K562 (cell line): ENCODE measurements around the gene ECSIT. TPM values are rescaled to one million over a fixed set of nuclear protein-coding genes. Genes with fewer than 3 reads are reported as not detected.
A peak's percentile ranks its signal among the peaks of the same experiment; 100 is the strongest.

Source experiments
- ATAC-seq: fragments of 200-7000 bp; cut with Tn5 transposase; 3 replicates; pipeline ENCODE4 v1.9.1; 2020; ENCODE audit warnings: moderate library complexity
- BruUV-seq: library from RNA; stranded (reverse); fragments of 400-500 nt; replicated peaks from 2 replicates; lab custom pipeline; 2021; lab: Mats Ljungman, UMichigan
- CTCF ChIA-PET: fragments of 300-600 bp; formaldehyde crosslinking; extraction: SDS; loops from one replicate; lab custom pipeline; 2021; ENCODE audit warnings: low intra/inter-chr PET ratio; lab: Yijun Ruan, JAX
- POLR2A ChIA-PET: fragments of 300-600, 350-650 bp; sonication (Branson Sonifier 250); formaldehyde crosslinking; extraction: SDS; loops from one replicate; lab custom pipeline; 2021; ENCODE audit warnings: antibody characterized with exemption, inconsistent platforms; lab: Yijun Ruan, JAX
- DNase-seq, 4 experiments: peaks; one replicate each; pipeline versions ENCODE4 v3.0.0 to v3.0.0-alpha.2; 2011 to 2018; ENCODE audit warnings: low spot score in 3 of 4, mixed read lengths in 3 of 4; ENCODE audit errors: extremely low read depth in 1 of 4
- FAIRE-seq: peaks from 2 replicates; lab custom pipeline; 2011; peaks lifted over from hg19 to GRCh38; lab: Jason Lieb, UNC
- H2AFZ ChIP-seq: 2 replicates; pipeline ENCODE4 v1.6.0; 2011; ENCODE audit warnings: low read depth, low read length, control low read depth, inconsistent platforms
- H3K27ac ChIP-seq: fragments of 200-600 bp; 3 replicates; pipeline ENCODE4 v1.8.0; 2011; ENCODE audit warnings: low read depth, mild to moderate bottlenecking, control low read depth, inconsistent platforms, low read length, moderate library complexity, mixed read lengths; ENCODE audit errors: extremely low read depth
- H3K27me3 ChIP-seq, 2 experiments: fragments of 300-600 bp in 1 of 2; 2 replicates in 1 of 2; 3 replicates in 1 of 2; pipeline versions ENCODE4 v1.6.0 to v1.8.0; 2011; ENCODE audit warnings: inconsistent platforms in 2 of 2, low read length in 2 of 2, mild to moderate bottlenecking in 1 of 2, mixed read lengths in 1 of 2, moderate library complexity in 1 of 2; ENCODE audit not compliant: control insufficient read depth in 2 of 2, insufficient read depth in 2 of 2
- H3K36me3 ChIP-seq: fragments of 300-600 bp; 3 replicates; pipeline ENCODE4 v1.8.0; 2011; ENCODE audit warnings: mild to moderate bottlenecking, low read length, inconsistent platforms; ENCODE audit not compliant: control insufficient read depth, insufficient read depth
- H3K4me1 ChIP-seq, 2 experiments: fragments of 200-600 bp in 1 of 2; replicated peaks in 1 of 2; 2 replicates in 1 of 2; 3 replicates in 1 of 2; pipeline versions ENCODE4 v1.5.1 to v1.8.0; 2011; ENCODE audit warnings: inconsistent platforms in 2 of 2, low read length in 2 of 2, mild to moderate bottlenecking in 1 of 2, mixed read lengths in 1 of 2, moderate library complexity in 1 of 2; ENCODE audit not compliant: control insufficient read depth in 2 of 2, insufficient read depth in 2 of 2
- H3K4me2 ChIP-seq: 2 replicates; pipeline ENCODE4 v1.6.1; 2011; ENCODE audit warnings: low read length, control low read depth, inconsistent platforms, mixed read lengths; ENCODE audit not compliant: insufficient read depth
- H3K4me3 ChIP-seq: fragments of 200-600 bp; sonication (generic), shearing (Covaris generic); 2 replicates; pipeline ENCODE4 v1.5.1; 2016; ENCODE audit warnings: control low read depth, inconsistent platforms
- H3K79me2 ChIP-seq: fragments of 200-600 bp; 3 replicates; pipeline ENCODE4 v1.8.0; 2011; ENCODE audit warnings: low read length, inconsistent platforms; ENCODE audit not compliant: control insufficient read depth, insufficient read depth
- H3K9ac ChIP-seq, 2 experiments: 2 replicates each; pipeline versions ENCODE4 v1.6.0 to v1.6.1; 2011; ENCODE audit warnings: low read depth in 2 of 2, low read length in 2 of 2, control low read depth in 1 of 2, inconsistent platforms in 1 of 2, mild to moderate bottlenecking in 1 of 2, mixed read lengths in 1 of 2; ENCODE audit not compliant: insufficient read depth in 1 of 2
- H3K9me1 ChIP-seq: one replicate; pipeline ENCODE4 v1.6.0; 2011; ENCODE audit warnings: inconsistent platforms, mild to moderate bottlenecking, low read length, moderate library complexity; ENCODE audit not compliant: control insufficient read depth, insufficient read depth
- H3K9me3 ChIP-seq: replicated peaks from 2 replicates; pipeline ENCODE4 v1.5.1; 2011; ENCODE audit warnings: low read depth, low read length, inconsistent platforms; ENCODE audit not compliant: control insufficient read depth, insufficient read depth
- H4K20me1 ChIP-seq: replicated peaks from 2 replicates; pipeline ENCODE4 v1.6.1; 2011; ENCODE audit warnings: low read length, inconsistent platforms, mixed read lengths; ENCODE audit not compliant: control insufficient read depth, insufficient read depth
- POLR2G ChIP-seq: fragments of 200-400 bp; formaldehyde crosslinking; IDR thresholded peaks from 2 replicates; pipeline ENCODE4 v1.6.1; 2017; ENCODE audit warnings: low read depth, mild to moderate bottlenecking, antibody characterized with exemption, low read length, moderate library complexity
- RBFOX2 ChIP-seq: fragments of 200-400 bp; formaldehyde crosslinking; IDR thresholded peaks from 2 replicates; pipeline ENCODE4 v1.6.1; 2017; ENCODE audit warnings: low read depth, mild to moderate bottlenecking, low read length, moderate library complexity
- ZBTB33 ChIP-seq: sonication (generic); formaldehyde crosslinking; IDR thresholded peaks from 2 replicates; pipeline ENCODE4 v1.8.1; 2023; ENCODE audit warnings: mild to moderate bottlenecking, missing genetic modification reagents
- ZNF592 ChIP-seq: fragments of 450-650 bp; IDR thresholded peaks from 2 replicates; pipeline ENCODE4 v1.6.1; 2017; ENCODE audit warnings: antibody characterized with exemption, mild to moderate bottlenecking
- WGBS: fragments of 100-300 bp; shearing (Covaris generic); methylation state at CpG from one replicate; pipeline ENCODE4 v1.1.6; 2016; ENCODE audit warnings: low coverage, mixed read lengths; ENCODE audit not compliant: insufficient coverage; ENCODE audit errors: missing lambda C conversion rate; 5-methylcytosine and 5-hydroxymethylcytosine counted together
- in situ Hi-C: fragments of 300-500 bp; cut with MboI; formaldehyde crosslinking; loops from 4 replicates; pipeline ENCODE4 v1.15.0; 2018; ENCODE audit warnings: inconsistent platforms, mixed read lengths
- intact Hi-C: fragments of 100-400 bp; cut with micrococcal nuclease; formaldehyde crosslinking; loops from 2 replicates; pipeline ENCODE4 v1.14.2; 2022
- polyA plus RNA-seq, 8 experiments: library from polyadenylated mRNA; depleted of rRNA in 4 of 8; stranded (reverse) in 5 of 8; unstranded in 3 of 8; fragments of >200 nt; fragmentation: Nextera tagmentation in 2 of 8; fragmentation: Illumina TruSeq in 1 of 8; extraction: Ambion mirVana in 2 of 8; extraction: Trizol in 1 of 8; gene quantifications; 2 replicates each; pipeline versions ENCODE4 v1.2.1 to v1.2.3, GENCODE V29; 2011 to 2014; ENCODE audit warnings: inconsistent platforms in 1 of 8, missing spikeins in 1 of 8
- total RNA-seq, 7 experiments: library from RNA; depleted of rRNA in 6 of 7; stranded (reverse); fragments of >200 nt in 6 of 7; fragmentation: Illumina TruSeq in 2 of 7; extraction: Trizol in 2 of 7; gene quantifications; 2 replicates each; pipeline versions ENCODE4 v1.2.1 to v1.2.3, GENCODE V29; 2011 to 2021; ENCODE audit warnings: low replicate concordance in 1 of 7

Gene ECSIT
- total and polyA plus RNA-seq, 9 of the 15 experiments (the other 6 are each of a cell fraction or from before 2014, with no cell fraction given): 1.1 to 82.5 (median 43.9) TPM

DNA sequence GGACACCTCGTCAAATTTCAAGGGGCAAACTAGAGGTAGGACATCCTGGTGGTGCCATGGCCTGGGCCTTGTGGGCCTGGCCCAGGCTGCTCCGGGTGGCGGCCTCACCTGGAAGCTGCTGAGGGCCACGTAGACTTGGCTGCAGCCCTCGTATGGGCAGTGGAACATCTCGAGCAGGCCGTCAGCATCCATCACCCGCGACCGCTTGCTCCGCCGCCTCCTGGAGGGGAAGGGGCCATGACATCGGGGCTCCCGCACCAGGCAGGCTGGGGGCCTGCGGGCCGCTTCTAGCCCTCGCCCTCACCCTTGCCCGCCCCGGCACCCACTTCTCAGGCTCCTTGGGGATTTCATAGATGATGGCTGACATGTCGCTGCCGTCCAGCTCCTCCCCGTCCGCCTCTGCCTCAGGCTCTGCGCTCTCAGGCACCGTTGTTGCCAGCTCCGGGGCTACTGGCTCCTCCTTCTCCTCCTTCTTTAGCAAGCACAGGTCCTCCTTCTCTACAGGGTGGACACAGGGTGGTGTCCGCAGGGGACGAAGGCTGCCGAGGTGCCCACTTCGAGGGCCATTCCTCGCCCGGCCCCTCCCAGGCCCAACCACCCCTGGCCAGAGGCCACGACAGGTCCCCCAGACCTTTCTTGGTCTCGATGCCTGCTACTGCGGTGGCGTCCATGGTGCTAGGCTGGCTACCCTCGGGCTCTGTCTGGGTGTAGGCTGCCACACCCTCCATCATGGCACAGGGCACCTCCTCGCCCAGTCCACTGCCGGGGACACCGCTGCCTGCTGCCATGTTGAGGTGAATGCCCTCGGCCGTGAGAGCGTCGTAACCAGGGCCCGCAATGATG is 42.1 kb downstream of the ECSIT start:
- no TSS peak for BruUV-seq

More for the DNA sequence above, 42.1 kb downstream of the ECSIT start:
- H3K4me1 ChIP-seq: peaks cover 0 to 37% of the 10 kb centered on the region in 2 experiments; a peak in 2 of 5 replicates
- POLR2A ChIA-PET: interaction anchor here (0.5 to 0.6 kb wide), 2 partner anchors 14 to 1663 kb away, joined by 4 read pairs; partner anchors contain the start of genes IER2 and STX10
- CTCF ChIA-PET: no interaction called here
- intact Hi-C loops: loop anchor here (10.0 kb wide), 1 partner anchor 192 kb away; the partner anchor contains the start of gene TSPAN16
- H3K4me2 ChIP-seq: no peak overlapping the region
- H4K20me1 ChIP-seq: no peaks in the 10 kb centered on the region
- H2AFZ ChIP-seq: no peak overlapping the region
- 81% methylated on average over 24 of the region's 45 CpGs for WGBS
- H3K9me3 ChIP-seq: no peaks in the 10 kb centered on the region
- no peak overlapping the region for H3K27ac ChIP-seq
- no peaks in the 10 kb centered on the region for H3K79me2 ChIP-seq
- TF ChIP-seq ZNF592 (no peak), RBFOX2 (0 out of 2 replicates have a peak, but pooled peaks have one; percentile 6), POLR2G (peak; percentile 29; the same call in 1 of the 2 replicates), ZBTB33 (0 out of 2 replicates have a peak, but pooled peaks have one; percentile 29)
- DNase-seq (peak in 1 of 4 experiments; percentile 4), ATAC-seq (no peak), FAIRE-seq (no peak)
- H3K27me3 ChIP-seq: no peaks in the 10 kb centered on the region
- no peaks in the 10 kb centered on the region for H3K36me3 ChIP-seq
- no peak overlapping the region for H3K9ac ChIP-seq
- H3K9me1 ChIP-seq: no peaks in the 10 kb centered on the region
- H3K4me3 ChIP-seq: no peak overlapping the region
- in situ Hi-C loops: no loop called here
